Stimulated activated effector memory CD8-positive, alpha-beta T cell treated with anti-CD3 and anti-CD28 coated beads, Interleukin-12 subunit alpha, Interleukin-12 subunit beta, amount 100 ng/mL, for 72 hours (primary cell): ENCODE measurements around the gene DLL4.
A peak's percentile ranks its signal among the peaks of the same experiment; 100 is the strongest.

ENCODE experiments used
- ATAC-seq: fragments of 150-1000 bp; cut with Tn5 transposase; 2 replicates; pipeline ENCODE4 v1.10.0; 2021
- DNase-seq, 2 donors: peaks; one replicate each; pipeline ENCODE4 v3.0.0; 2021 to 2022; ENCODE audit warnings: low spot score in 2 of 2
- H3K27ac Mint-ChIP-seq: one replicate; pipeline ENCODE4 v1.8.0; 2022; ENCODE audit warnings: mild to moderate bottlenecking, mixed read lengths
- H3K36me3 Mint-ChIP-seq: one replicate; pipeline ENCODE4 v1.8.0; 2022; ENCODE audit warnings: mild to moderate bottlenecking, mixed read lengths
- H3K4me1 Mint-ChIP-seq: one replicate; pipeline ENCODE4 v1.8.0; 2022; ENCODE audit warnings: mixed read lengths
- H3K4me3 Mint-ChIP-seq: one replicate; pipeline ENCODE4 v1.8.0; 2022; ENCODE audit warnings: mild to moderate bottlenecking, mixed read lengths
- H3K9me3 Mint-ChIP-seq: one replicate; pipeline ENCODE4 v1.8.0; 2022; ENCODE audit warnings: mixed read lengths

DLL4 gene

DNA sequence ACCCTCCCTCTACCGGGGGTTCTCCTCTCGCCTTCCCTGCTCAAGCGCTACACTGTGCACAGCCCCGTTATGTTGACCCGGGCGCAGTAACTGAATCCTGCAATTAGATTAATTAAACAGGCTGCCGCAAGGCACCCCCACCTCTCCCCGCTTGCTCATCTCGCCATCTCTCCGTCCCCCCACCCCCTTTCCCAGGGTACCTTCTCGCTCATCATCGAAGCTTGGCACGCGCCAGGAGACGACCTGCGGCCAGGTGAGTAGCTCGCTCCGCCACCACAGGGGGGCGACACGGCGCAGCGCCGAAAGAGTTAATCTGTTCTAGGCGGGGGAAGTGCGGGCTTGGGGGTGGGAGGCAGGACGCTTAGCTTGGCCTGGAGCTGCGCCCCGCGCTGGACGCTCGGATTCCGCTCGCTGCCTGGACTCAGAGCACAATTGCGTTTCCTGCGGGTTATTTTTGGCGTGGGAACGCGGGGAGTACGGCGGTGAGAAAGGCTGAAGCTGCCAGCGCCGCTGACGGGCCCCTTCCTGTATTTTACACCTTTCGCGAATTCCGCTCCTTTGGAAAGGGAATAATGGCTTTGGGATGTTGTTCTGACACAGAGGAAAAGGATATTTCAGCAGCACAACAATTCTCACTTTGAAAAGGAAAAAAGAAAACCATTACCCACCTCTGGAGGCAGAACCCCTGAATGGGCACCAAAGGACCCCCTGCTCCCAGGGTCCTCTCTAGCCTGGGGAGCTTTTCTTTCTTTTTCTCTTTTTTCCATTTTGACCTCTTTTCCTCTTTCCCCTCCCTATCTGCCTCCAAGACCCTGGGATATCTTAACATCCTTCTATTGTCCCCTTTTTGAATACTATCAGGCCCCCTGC lies 1.5 kb downstream of the DLL4 start:
- Mint-ChIP-seq H3K9me3 (no peaks in the 10 kb centered on the region), H3K4me1 (peaks cover 52% of the 10 kb centered on the region)

GRCh38 chr15:40931300-40932142 lies 2.4 kb downstream of the DLL4 start:
- peaks cover 47% of the 10 kb centered on the region for H3K4me1 Mint-ChIP-seq
- no peaks in the 10 kb centered on the region for H3K9me3 Mint-ChIP-seq
- H3K4me3 Mint-ChIP-seq = peak overlapping the region; percentile 72
- peaks cover 7% of the 10 kb centered on the region for H3K36me3 Mint-ChIP-seq
- DNase-seq (no peak), ATAC-seq (no peak)
- H3K27ac Mint-ChIP-seq = no peak overlapping the region

More for the DNA sequence above, 1.5 kb downstream of the DLL4 start:
- Mint-ChIP-seq H3K27ac (no peak overlapping the region), H3K36me3 (peaks cover 7% of the 10 kb centered on the region), H3K4me3 (peak overlapping the region; percentile 72)
- peak in 1 of 2 donors; percentile 75 for DNase-seq
- ATAC-seq = peak; percentile 15

GRCh38 chr15:40932156-40932555 lies 3.0 kb downstream of the DLL4 start:
- ATAC-seq = no peak
- no peaks in the 10 kb centered on the region for H3K9me3 Mint-ChIP-seq

DNA sequence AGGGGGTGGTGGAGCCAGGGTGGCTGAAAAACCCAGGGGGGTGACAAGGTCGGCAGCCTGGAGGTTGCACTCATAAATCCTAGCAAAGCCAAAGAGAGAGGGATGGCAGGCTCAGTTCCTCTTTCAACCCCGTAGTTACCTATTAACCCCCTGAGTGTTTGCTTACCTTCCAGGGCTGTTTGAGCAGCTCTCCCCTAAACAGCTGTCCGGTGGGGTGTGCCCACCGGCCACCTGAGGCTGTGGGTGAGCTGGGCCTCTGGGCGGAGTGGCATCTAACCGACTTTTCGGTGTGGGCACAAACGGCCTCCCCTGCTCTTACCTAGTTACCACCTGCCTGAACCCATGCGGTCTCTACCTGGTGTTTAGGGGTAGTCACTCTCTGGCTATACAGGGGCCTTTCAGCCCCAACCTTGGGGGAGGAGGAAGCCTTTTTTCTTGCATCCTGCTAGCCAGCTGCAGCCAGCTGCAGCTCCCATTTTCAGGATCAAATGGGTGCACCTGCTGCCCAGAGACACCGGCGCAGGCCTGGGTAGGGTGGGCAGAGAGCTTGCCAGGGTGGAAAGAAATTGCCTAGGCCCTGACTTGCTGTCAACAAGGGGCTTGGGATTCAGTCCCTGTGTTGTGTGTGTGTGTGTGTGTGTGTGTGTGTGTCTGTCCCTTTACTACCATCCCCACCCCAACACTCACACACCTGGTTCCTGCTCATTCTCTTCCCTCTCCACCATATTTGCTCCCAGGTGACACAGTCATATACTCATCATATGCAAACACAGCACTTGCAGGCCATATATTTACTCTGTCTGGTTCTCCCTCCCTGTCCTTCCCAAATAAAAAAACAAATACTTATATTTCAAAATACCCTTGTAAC lies 3.7 kb downstream of the DLL4 start:
- no peaks in the 10 kb centered on the region for H3K36me3 Mint-ChIP-seq
- no peaks in the 10 kb centered on the region for H3K9me3 Mint-ChIP-seq
- peaks cover 40% of the 10 kb centered on the region for H3K4me1 Mint-ChIP-seq
- H3K27ac Mint-ChIP-seq = no peak overlapping the region
- H3K4me3 Mint-ChIP-seq = no peak overlapping the region
- DNase-seq (no peak), ATAC-seq (no peak)

More at GRCh38 chr15:40932156-40932555, 3.0 kb downstream of the DLL4 start:
- Mint-ChIP-seq H3K4me3 (no peak overlapping the region), H3K36me3 (peaks cover 4% of the 10 kb centered on the region), H3K27ac (no peak overlapping the region), H3K4me1 (peaks cover 41% of the 10 kb centered on the region)
- no peak for DNase-seq

DNA sequence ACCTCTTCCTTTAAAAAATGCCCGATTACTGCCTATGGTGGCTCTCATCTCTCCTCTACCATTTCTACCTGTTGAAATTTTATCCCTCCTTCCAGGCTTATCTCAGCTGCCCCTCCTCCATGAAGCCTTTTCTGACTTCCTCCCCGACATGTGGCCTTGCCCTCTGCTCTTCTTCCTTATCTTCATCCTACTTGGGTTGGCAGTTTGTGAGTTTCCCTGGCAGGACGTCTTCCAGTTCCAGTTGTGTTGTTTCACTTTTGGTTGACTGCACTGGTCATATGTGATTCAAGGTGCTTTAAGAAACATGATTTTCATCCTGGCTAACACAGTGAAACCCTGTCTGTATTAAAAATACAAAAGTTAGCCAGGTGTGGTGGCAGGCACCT lies 4.4 kb downstream of the DLL4 start:
- no peak overlapping the region for H3K27ac Mint-ChIP-seq
- H3K36me3 Mint-ChIP-seq = no peaks in the 10 kb centered on the region
- ATAC-seq (no peak), DNase-seq (no peak)
- peaks cover 42% of the 10 kb centered on the region for H3K4me1 Mint-ChIP-seq
- H3K4me3 Mint-ChIP-seq = no peak overlapping the region
- no peaks in the 10 kb centered on the region for H3K9me3 Mint-ChIP-seq

- H3K27ac Mint-ChIP-seq = no peak overlapping the region
- no peaks in the 10 kb centered on the region for H3K9me3 Mint-ChIP-seq
- no peaks in the 10 kb centered on the region for H3K36me3 Mint-ChIP-seq
- DNase-seq (no peak), ATAC-seq (no peak)
- peaks cover 33% of the 10 kb centered on the region for H3K4me1 Mint-ChIP-seq
- no peak overlapping the region for H3K4me3 Mint-ChIP-seq
These were observed 5.3 kb downstream of the DLL4 start for GRCh38 chr15:40934457-40934856.

DNA sequence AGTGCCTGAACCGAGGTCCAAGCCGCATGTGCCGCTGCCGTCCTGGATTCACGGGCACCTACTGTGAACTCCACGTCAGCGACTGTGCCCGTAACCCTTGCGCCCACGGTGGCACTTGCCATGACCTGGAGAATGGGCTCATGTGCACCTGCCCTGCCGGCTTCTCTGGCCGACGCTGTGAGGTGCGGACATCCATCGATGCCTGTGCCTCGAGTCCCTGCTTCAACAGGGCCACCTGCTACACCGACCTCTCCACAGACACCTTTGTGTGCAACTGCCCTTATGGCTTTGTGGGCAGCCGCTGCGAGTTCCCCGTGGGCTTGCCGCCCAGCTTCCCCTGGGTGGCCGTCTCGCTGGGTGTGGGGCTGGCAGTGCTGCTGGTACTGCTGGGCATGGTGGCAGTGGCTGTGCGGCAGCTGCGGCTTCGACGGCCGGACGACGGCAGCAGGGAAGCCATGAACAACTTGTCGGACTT lies 7.1 kb downstream of the DLL4 start:
- H3K36me3 Mint-ChIP-seq = peaks cover 5% of the 10 kb centered on the region
- no peak overlapping the region for H3K4me3 Mint-ChIP-seq
- ATAC-seq (no peak), DNase-seq (no peak)
- H3K27ac Mint-ChIP-seq = no peak overlapping the region
- no peaks in the 10 kb centered on the region for H3K9me3 Mint-ChIP-seq
- H3K4me1 Mint-ChIP-seq = peaks cover 25% of the 10 kb centered on the region

DNA sequence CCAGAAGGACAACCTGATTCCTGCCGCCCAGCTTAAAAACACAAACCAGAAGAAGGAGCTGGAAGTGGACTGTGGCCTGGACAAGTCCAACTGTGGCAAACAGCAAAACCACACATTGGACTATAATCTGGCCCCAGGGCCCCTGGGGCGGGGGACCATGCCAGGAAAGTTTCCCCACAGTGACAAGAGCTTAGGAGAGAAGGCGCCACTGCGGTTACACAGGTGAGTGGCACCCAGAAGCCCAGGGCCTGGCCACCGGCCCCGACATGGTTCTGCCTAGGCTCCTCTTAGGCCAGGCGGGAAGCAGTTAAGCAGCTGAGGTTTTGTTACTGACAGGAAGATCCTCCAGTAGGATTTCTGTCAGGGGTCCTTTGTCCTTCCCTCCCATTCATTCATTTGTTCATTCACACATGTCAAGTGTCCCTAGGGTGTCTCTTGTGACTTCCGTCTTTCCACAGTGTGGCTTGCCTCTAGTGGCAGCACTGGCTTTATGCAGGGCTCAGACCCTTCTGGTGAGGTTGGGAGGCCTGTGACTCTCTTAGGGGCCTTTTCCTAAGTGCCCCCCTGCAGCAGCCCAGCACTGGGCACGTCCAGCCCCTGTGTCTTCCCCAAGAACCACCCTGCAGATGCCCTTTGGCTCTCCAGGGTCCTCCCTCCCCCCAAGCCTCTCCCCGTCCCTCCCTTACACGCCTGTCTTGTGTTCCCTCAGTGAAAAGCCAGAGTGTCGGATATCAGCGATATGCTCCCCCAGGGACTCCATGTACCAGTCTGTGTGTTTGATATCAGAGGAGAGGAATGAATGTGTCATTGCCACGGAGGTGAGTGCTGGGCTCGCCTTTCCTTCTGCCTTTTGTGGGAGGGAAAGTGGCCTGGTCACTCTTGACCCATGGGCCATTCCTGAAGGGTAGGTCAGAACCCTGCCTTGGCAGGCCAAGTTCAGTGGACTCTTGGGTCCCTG lies 7.8 kb downstream of the DLL4 start:
- Mint-ChIP-seq H3K4me1 (peaks cover 24% of the 10 kb centered on the region), H3K9me3 (no peaks in the 10 kb centered on the region), H3K4me3 (no peak overlapping the region), H3K36me3 (peaks cover 5% of the 10 kb centered on the region), H3K27ac (no peak overlapping the region)
- DNase-seq (no peak), ATAC-seq (no peak)

DNA sequence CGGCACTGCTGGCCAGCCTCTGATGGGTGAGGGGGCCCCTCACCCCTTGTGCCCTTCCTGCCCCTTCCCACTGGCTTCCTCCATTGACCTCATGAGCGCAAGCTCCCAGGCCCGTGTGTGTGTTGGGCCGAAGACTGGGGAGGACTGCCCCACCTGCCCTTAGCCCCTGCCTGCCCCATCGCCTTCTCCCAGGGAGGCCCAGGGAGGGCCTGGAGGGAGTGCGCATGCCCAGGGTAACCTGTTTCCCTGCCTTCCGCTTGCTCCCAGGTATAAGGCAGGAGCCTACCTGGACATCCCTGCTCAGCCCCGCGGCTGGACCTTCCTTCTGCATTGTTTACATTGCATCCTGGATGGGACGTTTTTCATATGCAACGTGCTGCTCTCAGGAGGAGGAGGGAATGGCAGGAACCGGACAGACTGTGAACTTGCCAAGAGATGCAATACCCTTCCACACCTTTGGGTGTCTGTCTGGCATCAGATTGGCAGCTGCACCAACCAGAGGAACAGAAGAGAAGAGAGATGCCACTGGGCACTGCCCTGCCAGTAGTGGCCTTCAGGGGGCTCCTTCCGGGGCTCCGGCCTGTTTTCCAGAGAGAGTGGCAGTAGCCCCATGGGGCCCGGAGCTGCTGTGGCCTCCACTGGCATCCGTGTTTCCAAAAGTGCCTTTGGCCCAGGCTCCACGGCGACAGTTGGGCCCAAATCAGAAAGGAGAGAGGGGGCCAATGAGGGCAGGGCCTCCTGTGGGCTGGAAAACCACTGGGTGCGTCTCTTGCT lies 8.8 kb downstream of the DLL4 start:
- ATAC-seq (no peak), DNase-seq (no peak)
- peaks cover 11% of the 10 kb centered on the region for H3K36me3 Mint-ChIP-seq
- no peak overlapping the region for H3K4me3 Mint-ChIP-seq
- no peaks in the 10 kb centered on the region for H3K9me3 Mint-ChIP-seq
- no peak overlapping the region for H3K27ac Mint-ChIP-seq
- peaks cover 27% of the 10 kb centered on the region for H3K4me1 Mint-ChIP-seq

GRCh38 chr15:40938536-40938870 lies 9.4 kb downstream of the DLL4 start:
- Mint-ChIP-seq H3K4me1 (peaks cover 31% of the 10 kb centered on the region), H3K4me3 (no peak overlapping the region), H3K36me3 (peaks cover 11% of the 10 kb centered on the region), H3K27ac (no peak overlapping the region), H3K9me3 (no peaks in the 10 kb centered on the region)
- DNase-seq = no peak
- ATAC-seq = no peak

DNA sequence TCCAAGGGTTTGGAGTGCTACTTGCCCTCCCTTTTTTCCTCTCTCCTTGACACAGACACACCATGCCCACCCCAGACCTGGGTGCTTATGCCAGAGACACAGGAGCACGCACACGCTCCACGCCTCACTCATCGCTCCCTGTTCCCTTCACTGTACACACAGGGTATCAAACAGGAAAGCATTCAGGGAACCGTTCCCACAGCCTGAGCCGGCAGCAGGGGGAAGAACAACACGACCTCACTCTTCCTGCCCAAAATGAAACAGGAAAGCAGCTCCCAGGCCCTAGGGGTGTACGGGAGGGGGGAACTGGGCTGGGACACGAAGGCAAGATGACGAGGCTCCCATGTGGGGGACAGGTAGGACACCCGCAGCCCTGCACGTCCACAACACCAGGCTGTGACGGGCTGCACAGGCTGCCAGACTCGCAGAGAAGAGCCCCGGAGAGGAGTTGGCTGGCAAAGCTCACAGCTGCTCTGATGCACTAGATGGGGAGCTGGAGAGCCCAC lies 11.2 kb downstream of the DLL4 start:
- peaks cover 11% of the 10 kb centered on the region for H3K36me3 Mint-ChIP-seq
- H3K9me3 Mint-ChIP-seq = no peaks in the 10 kb centered on the region
- peak overlapping the region; percentile 78 for H3K4me3 Mint-ChIP-seq
- peak overlapping the region; percentile 65 for H3K27ac Mint-ChIP-seq
- peaks cover 31% of the 10 kb centered on the region for H3K4me1 Mint-ChIP-seq
- DNase-seq (no peak), ATAC-seq (no peak)

DNA sequence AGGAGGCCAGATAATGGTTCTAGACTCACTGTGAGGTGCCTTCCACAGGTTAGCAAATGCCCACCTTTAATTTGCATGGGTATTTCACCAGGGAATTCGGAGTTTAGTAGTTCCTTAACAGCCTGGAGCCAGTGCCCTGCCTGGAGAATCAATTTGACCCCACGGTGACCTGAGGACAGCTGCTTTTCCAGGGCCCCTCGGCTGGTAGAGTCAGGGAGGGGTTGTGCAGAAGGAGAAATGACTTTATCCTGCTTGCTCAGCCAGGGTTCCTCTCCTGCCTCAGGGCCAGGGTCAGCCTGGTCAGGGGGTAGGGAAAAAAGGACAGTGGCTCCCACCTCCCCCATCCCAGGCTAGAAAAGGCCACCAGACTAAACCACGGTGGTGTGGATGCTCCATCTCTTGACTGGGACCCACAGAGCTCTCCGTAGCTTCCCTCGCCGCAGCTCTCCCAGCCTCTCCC lies 12.0 kb downstream of the DLL4 start:
- H3K4me3 Mint-ChIP-seq = peak overlapping the region; percentile 78
- no peaks in the 10 kb centered on the region for H3K9me3 Mint-ChIP-seq
- H3K36me3 Mint-ChIP-seq = peaks cover 11% of the 10 kb centered on the region
- peaks cover 35% of the 10 kb centered on the region for H3K4me1 Mint-ChIP-seq
- no peak for DNase-seq
- ATAC-seq = no peak
- peak overlapping the region; percentile 65 for H3K27ac Mint-ChIP-seq
